WERI-Rb-1 (cell line): ENCODE results near the gene SNX9.
A peak's percentile ranks its signal among the peaks of the same experiment; 100 is the strongest.

Experiments used
- DNase-seq: peaks from one replicate; pipeline ENCODE4 v3.0.0-alpha.2; 2020
- H3K27ac ChIP-seq: fragments of 250-450 bp; sonication (Bioruptor Pico); 2 replicates; pipeline ENCODE4 v1.5.1; 2020; ENCODE audit warnings: mild to moderate bottlenecking, moderate library complexity
- H3K27me3 ChIP-seq: fragments of 250-450 bp; sonication (Bioruptor Pico); 2 replicates; pipeline ENCODE4 v1.5.1; 2021; ENCODE audit warnings: mild to moderate bottlenecking, low read depth, moderate library complexity; ENCODE audit not compliant: insufficient read depth, severe bottlenecking
- H3K36me3 ChIP-seq: fragments of 250-450 bp; sonication (Bioruptor Pico); 2 replicates; pipeline ENCODE4 v1.5.1; 2020; ENCODE audit warnings: mild to moderate bottlenecking, moderate library complexity
- H3K4me3 ChIP-seq: 2 replicates; pipeline ENCODE4 v1.5.1; 2011; ENCODE audit warnings: low read depth, mild to moderate bottlenecking, control low read depth, low read length
- H3K9me3 ChIP-seq: fragments of 250-450 bp; sonication (Bioruptor Pico); 2 replicates; pipeline ENCODE4 v1.5.1; 2021; ENCODE audit warnings: mild to moderate bottlenecking, moderate library complexity; ENCODE audit not compliant: severe bottlenecking
- TF ChIP-seq, protein P1 (sequence below): IDR thresholded peaks from 2 replicates; pipeline ENCODE4 v1.5.1; 2011; ENCODE audit warnings: low read depth, mild to moderate bottlenecking, control low read depth, inconsistent platforms, low read length

SNX9 gene

DNA sequence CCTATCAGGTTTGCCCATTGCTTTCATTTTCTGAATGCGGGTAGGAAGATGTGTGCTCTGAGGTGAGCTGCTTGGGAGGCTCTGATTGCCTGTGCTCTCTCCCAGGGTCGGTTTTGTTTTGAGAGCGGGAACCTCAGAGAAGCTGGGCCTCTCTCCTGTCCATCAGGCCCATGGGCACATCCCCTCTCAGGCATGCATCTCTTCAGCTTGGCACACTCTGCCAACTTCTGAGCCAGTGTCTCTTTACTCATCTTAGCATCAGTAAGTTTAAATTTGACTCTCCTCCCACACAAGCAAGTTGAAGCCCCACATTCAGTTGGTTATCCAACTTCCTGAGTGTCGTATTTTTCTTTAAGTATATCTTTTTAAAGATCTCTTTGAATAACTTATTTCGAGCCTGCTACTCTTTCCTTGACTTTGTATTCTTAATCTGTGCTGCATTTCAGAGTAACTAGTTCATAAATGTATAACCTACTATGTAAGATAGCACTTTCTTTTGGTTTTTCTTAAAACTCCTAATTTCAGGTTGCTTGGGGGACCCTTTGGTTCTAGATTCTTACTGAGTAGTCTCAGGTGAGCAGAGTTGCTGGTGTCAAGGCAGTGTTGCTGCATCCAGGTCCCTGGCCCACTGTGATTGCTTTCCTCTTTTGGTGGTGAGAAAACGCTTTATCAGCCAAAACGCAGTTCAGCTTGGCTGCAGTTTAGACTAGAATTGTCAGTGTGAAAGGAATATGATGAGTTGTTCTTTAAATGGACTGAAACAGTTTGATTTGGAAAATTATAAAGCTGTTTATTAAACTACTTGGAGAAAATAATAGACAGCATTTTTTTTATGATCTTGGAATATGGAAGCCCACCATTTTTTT is 54.8 kb downstream of the SNX9 start:
- no peak overlapping the region for H3K27ac ChIP-seq
- no peaks in the 10 kb centered on the region for H3K9me3 ChIP-seq
- TF ChIP-seq, protein P1, sequence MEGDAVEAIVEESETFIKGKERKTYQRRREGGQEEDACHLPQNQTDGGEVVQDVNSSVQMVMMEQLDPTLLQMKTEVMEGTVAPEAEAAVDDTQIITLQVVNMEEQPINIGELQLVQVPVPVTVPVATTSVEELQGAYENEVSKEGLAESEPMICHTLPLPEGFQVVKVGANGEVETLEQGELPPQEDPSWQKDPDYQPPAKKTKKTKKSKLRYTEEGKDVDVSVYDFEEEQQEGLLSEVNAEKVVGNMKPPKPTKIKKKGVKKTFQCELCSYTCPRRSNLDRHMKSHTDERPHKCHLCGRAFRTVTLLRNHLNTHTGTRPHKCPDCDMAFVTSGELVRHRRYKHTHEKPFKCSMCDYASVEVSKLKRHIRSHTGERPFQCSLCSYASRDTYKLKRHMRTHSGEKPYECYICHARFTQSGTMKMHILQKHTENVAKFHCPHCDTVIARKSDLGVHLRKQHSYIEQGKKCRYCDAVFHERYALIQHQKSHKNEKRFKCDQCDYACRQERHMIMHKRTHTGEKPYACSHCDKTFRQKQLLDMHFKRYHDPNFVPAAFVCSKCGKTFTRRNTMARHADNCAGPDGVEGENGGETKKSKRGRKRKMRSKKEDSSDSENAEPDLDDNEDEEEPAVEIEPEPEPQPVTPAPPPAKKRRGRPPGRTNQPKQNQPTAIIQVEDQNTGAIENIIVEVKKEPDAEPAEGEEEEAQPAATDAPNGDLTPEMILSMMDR = no peak
- H3K4me3 ChIP-seq = no peak overlapping the region
- H3K36me3 ChIP-seq = peaks cover 62% of the 10 kb centered on the region
- DNase-seq = no peak
- H3K27me3 ChIP-seq = no peaks in the 10 kb centered on the region

DNA sequence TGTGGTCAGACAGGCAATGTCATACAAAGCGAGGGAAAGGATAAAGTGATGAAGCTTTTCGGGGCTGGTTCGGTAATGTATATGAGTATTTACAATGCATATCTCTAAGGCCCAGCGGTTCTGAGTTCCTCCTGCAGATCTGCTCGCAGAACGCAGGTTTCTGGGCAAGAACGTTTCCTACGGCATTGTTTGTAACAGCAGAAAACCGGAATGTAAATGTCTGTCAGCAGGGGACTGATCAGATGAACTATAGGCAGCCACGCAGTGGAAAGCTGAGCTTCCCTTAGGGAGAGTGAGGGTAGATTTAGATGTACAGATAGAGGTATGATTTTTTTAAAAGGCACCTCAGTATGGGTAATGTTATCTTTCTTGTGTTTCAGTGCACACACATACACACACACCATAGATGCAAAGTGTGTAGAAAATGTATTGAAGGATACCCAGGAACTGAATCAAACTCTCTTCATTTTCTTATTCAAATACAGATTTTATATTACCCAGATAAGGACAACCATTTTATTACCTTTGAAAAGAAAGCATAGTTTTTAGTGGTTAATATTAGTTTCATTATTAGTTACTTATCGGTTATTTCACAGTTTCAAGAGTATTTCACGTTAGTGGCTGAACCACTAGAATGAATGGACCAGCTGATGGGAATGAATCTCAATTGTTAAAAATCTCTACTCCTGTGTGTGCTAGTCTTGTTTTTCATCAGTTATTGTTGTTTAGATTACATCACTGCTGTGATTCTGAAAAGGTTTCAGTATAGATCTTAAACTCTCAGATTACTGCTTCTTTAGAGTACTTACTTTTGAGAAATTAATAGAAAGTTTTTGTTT is 56.2 kb downstream of the SNX9 start:
- Histone ChIP-seq H3K9me3 (no peaks in the 10 kb centered on the region), H3K27me3 (no peaks in the 10 kb centered on the region), H3K27ac (peak overlapping the region; percentile 93), H3K36me3 (peaks cover 63% of the 10 kb centered on the region), H3K4me3 (no peak overlapping the region)
- no peak for DNase-seq
- TF ChIP-seq, protein P1 = no peak

DNA sequence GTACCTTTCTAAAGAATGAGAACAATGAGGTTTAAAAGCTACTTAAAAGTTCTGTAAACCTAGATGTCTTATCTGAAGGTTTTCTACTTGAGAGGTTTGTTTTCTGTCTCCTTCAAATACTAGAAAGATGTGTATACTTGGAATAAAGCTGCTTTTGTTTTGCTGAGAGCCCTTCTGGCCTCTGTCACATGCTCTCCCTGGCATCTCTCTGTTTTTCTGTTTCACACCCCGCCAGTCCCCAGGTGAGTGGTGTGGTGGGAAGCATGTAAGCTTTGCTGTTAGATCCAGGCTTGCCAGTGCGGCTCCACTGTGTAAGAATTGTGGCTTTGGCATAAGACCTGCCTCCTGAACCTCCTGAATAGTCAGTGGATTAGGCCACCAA is 56.8 kb downstream of the SNX9 start:
- Histone ChIP-seq H3K4me3 (no peak overlapping the region), H3K27me3 (no peaks in the 10 kb centered on the region), H3K9me3 (no peaks in the 10 kb centered on the region), H3K27ac (peak overlapping the region; percentile 93), H3K36me3 (peaks cover 58% of the 10 kb centered on the region)
- TF ChIP-seq, protein P1 = no peak
- DNase-seq = peak; percentile 56

DNA sequence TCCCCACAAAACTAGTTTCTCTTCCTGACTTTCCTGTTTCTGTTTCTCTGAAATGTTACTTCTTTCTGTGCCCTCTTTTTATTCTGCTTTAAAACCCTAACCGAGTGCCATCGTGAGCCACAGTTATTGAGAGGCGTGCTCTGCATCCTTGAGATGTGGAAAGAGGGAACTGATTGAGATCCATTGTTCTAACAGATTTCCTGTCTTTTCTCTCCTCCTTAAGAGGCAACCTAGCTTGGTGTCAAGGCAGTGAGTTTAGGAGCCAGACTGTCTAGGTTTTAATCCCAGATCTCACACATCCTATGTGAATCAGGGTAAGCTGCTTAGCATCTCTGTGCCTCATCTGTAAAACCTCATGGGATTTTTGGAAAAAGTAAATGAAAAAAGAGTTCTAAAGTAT is 57.5 kb downstream of the SNX9 start:
- TF ChIP-seq, protein P1 = no peak
- Histone ChIP-seq H3K9me3 (no peaks in the 10 kb centered on the region), H3K27ac (peak overlapping the region; percentile 93), H3K4me3 (no peak overlapping the region), H3K27me3 (no peaks in the 10 kb centered on the region), H3K36me3 (peaks cover 58% of the 10 kb centered on the region)
- DNase-seq = peak; percentile 58

DNA sequence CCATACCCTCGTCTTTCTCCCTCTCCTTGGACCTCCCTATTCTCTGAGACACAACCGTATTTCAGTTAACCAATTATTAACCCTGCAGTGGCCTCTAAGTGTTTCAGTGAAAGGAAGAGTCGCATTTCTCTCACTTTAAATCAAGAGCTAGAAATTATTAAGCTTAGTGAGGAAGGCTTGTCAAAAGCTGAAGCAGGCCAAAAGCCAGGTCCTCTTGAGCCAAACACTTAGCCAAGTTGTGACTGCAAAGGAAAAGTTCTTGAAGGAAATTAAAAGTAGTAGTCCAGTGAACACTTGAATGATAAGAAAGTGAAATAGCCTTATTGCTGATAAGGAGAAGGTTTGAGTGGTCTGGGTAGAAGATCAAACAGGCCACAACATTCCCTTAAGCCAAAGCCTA is 58.3 kb downstream of the SNX9 start:
- DNase-seq = no peak
- no peak overlapping the region for H3K4me3 ChIP-seq
- TF ChIP-seq, protein P1 = no peak
- H3K27me3 ChIP-seq = no peaks in the 10 kb centered on the region
- H3K36me3 ChIP-seq = peaks cover 57% of the 10 kb centered on the region
- H3K9me3 ChIP-seq = no peaks in the 10 kb centered on the region
- H3K27ac ChIP-seq = peak overlapping the region; percentile 59
